ENCODE data around the gene SLC4A7. TPM values are rescaled to one million over a fixed set of nuclear protein-coding genes. Genes with fewer than 3 reads are reported as not detected.

Gene SLC4A7
- total RNA-seq, 2 experiments from 2014 or later, result 74.7 to 75.5 TPM

DNA sequence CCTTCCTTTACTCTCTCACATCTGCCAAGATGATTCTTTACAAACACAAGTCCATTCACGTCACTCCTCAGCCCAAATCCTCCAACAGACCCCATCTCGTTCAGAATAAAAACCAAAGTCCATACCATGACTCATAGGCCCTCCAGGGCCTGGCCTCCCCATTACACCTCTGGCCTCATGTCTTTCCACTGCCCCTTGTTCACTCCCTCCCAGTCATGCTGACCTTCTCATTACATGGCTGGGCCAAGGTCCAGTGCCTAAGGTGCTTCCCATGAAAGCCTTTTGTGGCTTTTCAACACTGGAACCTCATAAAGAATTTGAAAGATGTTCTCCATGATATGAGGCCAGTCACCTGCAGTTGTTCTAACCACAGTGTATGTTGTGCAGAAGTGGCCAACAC lies 159.5 kb downstream of the SLC4A7 start:
- ChIA-PET POLR2A (interaction anchor here (1.1 kb wide), 1 partner anchor 33 kb away, joined by 3 read pairs; no protein-coding TSS in a partner anchor), CTCF (interaction anchor here (0.8 to 1.0 kb wide), 2 partner anchors 9 to 16 kb away, joined by 4 read pairs; no protein-coding TSS in a partner anchor)
- no peaks in the 10 kb centered on the region for H3K27me3 Mint-ChIP-seq
- DNase-seq, result no peak
- no peak overlapping the region for H3K4me3 Mint-ChIP-seq
- peaks cover 3% of the 10 kb centered on the region for H3K4me1 Mint-ChIP-seq
- H3K36me3 Mint-ChIP-seq (ENCODE audit: low read depth), result no peaks in the 10 kb centered on the region
- peaks cover 4% of the 10 kb centered on the region for H3K9me3 Mint-ChIP-seq
- no peak overlapping the region for H3K27ac Mint-ChIP-seq

DNA sequence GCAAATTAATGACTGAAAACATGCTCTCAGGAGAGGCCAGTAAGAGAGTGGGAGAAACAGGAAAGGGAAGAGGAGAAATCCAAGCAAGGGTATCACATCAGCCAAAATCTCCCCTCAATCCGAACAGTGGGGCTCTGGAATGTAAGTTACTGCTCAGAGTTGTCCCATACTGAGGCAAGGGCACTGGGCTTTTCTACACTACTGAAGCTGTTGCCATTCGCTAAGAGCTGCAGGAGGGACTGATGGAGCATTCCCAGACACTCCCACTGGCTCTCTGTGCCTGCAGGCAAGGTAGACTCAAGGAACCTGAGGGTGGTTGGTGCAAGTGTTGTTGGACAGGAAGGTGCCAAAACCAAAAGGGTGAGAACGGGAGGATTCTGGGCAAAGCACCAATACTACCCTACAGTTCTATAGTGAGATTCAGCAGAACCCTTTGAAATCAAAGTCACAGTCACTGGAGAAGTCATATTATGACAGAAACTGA lies 161.1 kb downstream of the SLC4A7 start:
- Mint-ChIP-seq H3K4me3 (no peak overlapping the region), H3K36me3 (ENCODE audit: low read depth) (no peaks in the 10 kb centered on the region), H3K4me1 (peaks cover 3% of the 10 kb centered on the region), H3K27me3 (no peaks in the 10 kb centered on the region), H3K9me3 (no peaks in the 10 kb centered on the region), H3K27ac (no peak overlapping the region)
- POLR2A ChIA-PET, result no interaction called here
- CTCF ChIA-PET, result no interaction called here
- no peak for DNase-seq

Other genes starting within 250 kb of the SLC4A7 start
- gene NEK10, start 115.0 kb downstream of the SLC4A7 start, total RNA-seq, result under 1 TPM; 0.35 to 0.86 TPM
- 1 to 10 TPM; 4.6 to 5.6 TPM for gene EOMES, start 237.9 kb upstream of the SLC4A7 start, total RNA-seq

Data from activated CD4-positive, alpha-beta memory T cell treated with anti-CD3 and anti-CD28 coated beads, Interleukin-2, amount 10 ng/mL, durations not matched to agents 7 days and 5 days (primary cell).